ENCODE measurements around the gene KCNC1.

The KCNC1 gene

DNA sequence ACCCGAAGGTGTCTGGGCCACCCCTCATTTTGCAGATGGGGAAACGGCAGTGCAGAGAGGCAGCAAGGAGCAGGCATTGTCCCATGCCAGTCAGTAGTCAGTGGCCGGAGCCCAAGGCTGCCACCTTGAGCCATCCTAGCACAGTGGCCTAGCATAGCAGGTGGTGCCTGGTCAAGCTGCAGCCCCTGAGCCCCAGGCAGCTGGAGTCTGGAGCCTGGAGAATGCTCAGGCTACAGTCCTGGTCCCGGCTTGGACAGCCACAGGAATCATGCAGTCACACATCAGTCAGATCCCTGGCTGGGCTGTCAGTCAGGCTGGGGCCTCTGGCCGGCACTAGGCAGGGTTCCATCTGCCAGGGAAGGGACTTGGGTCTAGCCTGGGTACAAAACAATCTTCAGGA, 18.6 kb downstream of the KCNC1 start:
- H3K27me3 ChIP-seq (ENCODE audit: low read depth, low read length): peaks cover 13% of the 10 kb centered on the region; the same call in 1 of the 2 replicates
- H3K4me2 ChIP-seq (ENCODE audit: low read length): no peak overlapping the region
- H2AFZ ChIP-seq (ENCODE audit: low read depth, low read length): no peak overlapping the region
- H3K36me3 ChIP-seq (replicated peaks; ENCODE audit: low read depth, low read length): no peaks in the 10 kb centered on the region
- no peak overlapping the region for H3K4me3 ChIP-seq (ENCODE audit: low read length)
- H3K9me3 ChIP-seq (ENCODE audit: insufficient read depth, low read length): no peaks in the 10 kb centered on the region
- TF ChIP-seq, protein P1, sequence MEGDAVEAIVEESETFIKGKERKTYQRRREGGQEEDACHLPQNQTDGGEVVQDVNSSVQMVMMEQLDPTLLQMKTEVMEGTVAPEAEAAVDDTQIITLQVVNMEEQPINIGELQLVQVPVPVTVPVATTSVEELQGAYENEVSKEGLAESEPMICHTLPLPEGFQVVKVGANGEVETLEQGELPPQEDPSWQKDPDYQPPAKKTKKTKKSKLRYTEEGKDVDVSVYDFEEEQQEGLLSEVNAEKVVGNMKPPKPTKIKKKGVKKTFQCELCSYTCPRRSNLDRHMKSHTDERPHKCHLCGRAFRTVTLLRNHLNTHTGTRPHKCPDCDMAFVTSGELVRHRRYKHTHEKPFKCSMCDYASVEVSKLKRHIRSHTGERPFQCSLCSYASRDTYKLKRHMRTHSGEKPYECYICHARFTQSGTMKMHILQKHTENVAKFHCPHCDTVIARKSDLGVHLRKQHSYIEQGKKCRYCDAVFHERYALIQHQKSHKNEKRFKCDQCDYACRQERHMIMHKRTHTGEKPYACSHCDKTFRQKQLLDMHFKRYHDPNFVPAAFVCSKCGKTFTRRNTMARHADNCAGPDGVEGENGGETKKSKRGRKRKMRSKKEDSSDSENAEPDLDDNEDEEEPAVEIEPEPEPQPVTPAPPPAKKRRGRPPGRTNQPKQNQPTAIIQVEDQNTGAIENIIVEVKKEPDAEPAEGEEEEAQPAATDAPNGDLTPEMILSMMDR (IDR thresholded peaks at IDR 0.05; ENCODE audit: low read depth, low read length): no peak
- no peak for TF ChIP-seq EZH2phosphoT487 (IDR thresholded peaks at IDR 0.05; ENCODE audit: low read depth)
- no peaks in the 10 kb centered on the region for H3K4me1 ChIP-seq (ENCODE audit: low read length)
- no peak overlapping the region for H3K9ac ChIP-seq (ENCODE audit: low read length)
- H3K27ac ChIP-seq (ENCODE audit: low read length): no peak overlapping the region
- H4K20me1 ChIP-seq (ENCODE audit: insufficient read depth, low read length): no peaks in the 10 kb centered on the region
- no peaks in the 10 kb centered on the region for H3K79me2 ChIP-seq (ENCODE audit: low read length)

DNA sequence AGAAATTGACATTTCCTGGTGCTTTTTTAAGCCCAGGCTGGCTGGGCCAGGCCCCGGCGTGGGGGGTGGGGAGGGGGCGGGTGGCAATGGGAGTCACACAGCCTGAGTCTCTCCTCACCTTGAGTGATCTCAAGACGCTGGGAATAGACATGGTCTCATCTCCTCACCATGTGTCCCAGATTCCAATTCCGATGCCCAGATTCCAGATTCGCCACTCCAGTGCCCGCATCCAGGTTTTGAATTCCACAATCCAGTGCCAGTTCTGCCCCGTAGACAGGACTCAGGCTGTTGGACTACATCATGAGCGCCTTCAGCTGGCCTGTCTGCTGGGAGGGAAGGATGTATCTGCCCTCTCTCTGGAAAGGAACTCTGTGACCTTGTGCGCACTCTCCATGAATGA, 19.1 kb downstream of the KCNC1 start:
- no peaks in the 10 kb centered on the region for H3K79me2 ChIP-seq (ENCODE audit: low read length)
- no peaks in the 10 kb centered on the region for H3K9me3 ChIP-seq (ENCODE audit: insufficient read depth, low read length)
- no peak overlapping the region for H2AFZ ChIP-seq (ENCODE audit: low read depth, low read length)
- H3K4me3 ChIP-seq (ENCODE audit: low read length): no peak overlapping the region
- H3K4me1 ChIP-seq (ENCODE audit: low read length): no peaks in the 10 kb centered on the region
- H3K36me3 ChIP-seq (replicated peaks; ENCODE audit: low read depth, low read length): no peaks in the 10 kb centered on the region
- no peaks in the 10 kb centered on the region for H4K20me1 ChIP-seq (ENCODE audit: insufficient read depth, low read length)
- no peak overlapping the region for H3K4me2 ChIP-seq (ENCODE audit: low read length)
- H3K9ac ChIP-seq (ENCODE audit: low read length): no peak overlapping the region
- no peak overlapping the region for H3K27ac ChIP-seq (ENCODE audit: low read length)
- TF ChIP-seq EZH2phosphoT487 (IDR thresholded peaks at IDR 0.05; ENCODE audit: low read depth): no peak
- TF ChIP-seq, protein P1 (IDR thresholded peaks at IDR 0.05; ENCODE audit: low read depth, low read length): no peak
- peaks cover 16% of the 10 kb centered on the region; the same call in 1 of the 2 replicates for H3K27me3 ChIP-seq (ENCODE audit: low read depth, low read length)

DNA sequence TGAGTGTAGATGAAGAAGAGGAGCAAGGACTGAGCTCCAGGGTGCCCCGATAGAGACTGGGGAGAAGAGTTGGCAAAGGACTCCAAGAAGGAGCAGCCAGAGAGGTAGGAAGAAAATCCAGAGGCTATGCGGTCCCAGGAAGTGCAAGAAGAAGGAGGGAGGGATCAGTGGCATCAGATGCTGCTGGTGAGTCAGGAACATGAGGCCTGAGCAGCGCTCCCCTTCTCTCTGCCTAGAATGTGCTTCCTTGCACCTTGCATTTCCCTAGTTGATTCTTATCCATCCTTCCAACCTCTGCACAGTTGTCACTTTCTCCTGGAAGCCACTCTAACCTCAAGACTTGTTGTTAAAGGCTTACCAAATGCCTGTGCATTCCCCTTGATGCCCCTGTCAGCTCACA, 21.3 kb downstream of the KCNC1 start:
- H3K4me3 ChIP-seq (ENCODE audit: low read length): no peak overlapping the region
- H3K27ac ChIP-seq (ENCODE audit: low read length): no peak overlapping the region
- H2AFZ ChIP-seq (ENCODE audit: low read depth, low read length): no peak overlapping the region
- TF ChIP-seq EZH2phosphoT487 (IDR thresholded peaks at IDR 0.05; ENCODE audit: low read depth): no peak
- TF ChIP-seq, protein P1 (IDR thresholded peaks at IDR 0.05; ENCODE audit: low read depth, low read length): no peak
- peaks cover 16% of the 10 kb centered on the region; the same call in 1 of the 2 replicates for H3K27me3 ChIP-seq (ENCODE audit: low read depth, low read length)
- H3K79me2 ChIP-seq (ENCODE audit: low read length): no peaks in the 10 kb centered on the region
- H3K9me3 ChIP-seq (ENCODE audit: insufficient read depth, low read length): no peaks in the 10 kb centered on the region
- H3K4me2 ChIP-seq (ENCODE audit: low read length): no peak overlapping the region
- no peak overlapping the region for H3K9ac ChIP-seq (ENCODE audit: low read length)
- H3K36me3 ChIP-seq (replicated peaks; ENCODE audit: low read depth, low read length): no peaks in the 10 kb centered on the region
- H3K4me1 ChIP-seq (ENCODE audit: low read length): no peaks in the 10 kb centered on the region
- H4K20me1 ChIP-seq (ENCODE audit: insufficient read depth, low read length): no peaks in the 10 kb centered on the region

DNA sequence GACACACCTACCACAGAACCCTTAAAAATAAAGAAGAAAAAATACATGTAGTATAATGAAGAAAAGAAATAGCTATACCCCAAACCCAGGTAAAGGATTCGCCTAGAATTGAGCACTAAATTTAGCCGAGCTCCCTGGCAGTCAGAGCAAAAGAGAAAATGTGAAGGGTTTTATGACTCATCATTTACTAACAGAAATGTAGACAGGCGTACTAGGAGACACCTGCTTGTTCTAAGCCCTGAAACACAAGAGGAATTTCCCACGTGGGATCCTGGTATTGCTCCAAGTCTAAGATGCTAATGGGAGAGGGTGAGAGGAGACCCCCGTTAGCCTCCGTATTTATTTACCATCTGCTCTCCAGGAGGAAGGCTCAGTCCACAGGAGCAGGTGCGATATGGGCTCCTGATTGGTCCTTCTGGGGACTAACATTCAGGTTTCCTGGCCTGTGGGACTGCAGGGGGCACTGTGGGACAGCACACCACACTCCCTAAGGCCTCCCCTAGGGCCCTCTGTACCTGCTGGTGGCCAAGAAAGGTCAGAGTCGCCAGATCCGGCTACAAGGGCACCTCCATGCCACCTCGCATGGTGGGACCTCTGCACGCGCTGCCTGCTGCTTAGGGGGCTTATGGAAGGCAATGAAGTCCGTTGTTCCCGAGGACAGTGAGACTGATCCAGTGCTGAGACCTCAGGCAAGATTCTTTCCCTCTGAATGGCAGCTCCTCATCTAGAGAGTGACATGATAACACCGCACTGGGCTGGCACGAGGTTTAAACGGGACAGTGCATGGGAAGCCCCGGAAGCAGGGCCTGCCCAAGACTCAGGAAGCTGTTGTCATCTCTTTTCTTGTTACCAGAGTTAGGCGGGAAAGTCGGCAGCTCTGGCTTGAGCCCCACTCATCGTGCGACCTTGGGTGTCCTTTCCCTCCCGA, 25.8 kb downstream of the KCNC1 start:
- peak overlapping the region; percentile 22; the same call in 1 of the 2 replicates for H3K4me3 ChIP-seq (ENCODE audit: low read length)
- H2AFZ ChIP-seq (ENCODE audit: low read depth, low read length): no peak overlapping the region
- H3K27me3 ChIP-seq (ENCODE audit: low read depth, low read length): peaks cover 10% of the 10 kb centered on the region; the same call in 1 of the 2 replicates
- no peaks in the 10 kb centered on the region for H3K36me3 ChIP-seq (replicated peaks; ENCODE audit: low read depth, low read length)
- no peaks in the 10 kb centered on the region for H4K20me1 ChIP-seq (ENCODE audit: insufficient read depth, low read length)
- no peaks in the 10 kb centered on the region for H3K4me1 ChIP-seq (ENCODE audit: low read length)
- no peak overlapping the region for H3K9ac ChIP-seq (ENCODE audit: low read length)
- peak overlapping the region; percentile 44 for H3K4me2 ChIP-seq (ENCODE audit: low read length)
- TF ChIP-seq, protein P1 (IDR thresholded peaks at IDR 0.05; ENCODE audit: low read depth, low read length): peak; percentile 72
- TF ChIP-seq EZH2phosphoT487 (IDR thresholded peaks at IDR 0.05; ENCODE audit: low read depth): no peak
- H3K27ac ChIP-seq (ENCODE audit: low read length): no peak overlapping the region
- no peaks in the 10 kb centered on the region for H3K79me2 ChIP-seq (ENCODE audit: low read length)
- H3K9me3 ChIP-seq (ENCODE audit: insufficient read depth, low read length): no peaks in the 10 kb centered on the region
